ENCODE measurements around the gene MUSTN1.

Gene MUSTN1

DNA sequence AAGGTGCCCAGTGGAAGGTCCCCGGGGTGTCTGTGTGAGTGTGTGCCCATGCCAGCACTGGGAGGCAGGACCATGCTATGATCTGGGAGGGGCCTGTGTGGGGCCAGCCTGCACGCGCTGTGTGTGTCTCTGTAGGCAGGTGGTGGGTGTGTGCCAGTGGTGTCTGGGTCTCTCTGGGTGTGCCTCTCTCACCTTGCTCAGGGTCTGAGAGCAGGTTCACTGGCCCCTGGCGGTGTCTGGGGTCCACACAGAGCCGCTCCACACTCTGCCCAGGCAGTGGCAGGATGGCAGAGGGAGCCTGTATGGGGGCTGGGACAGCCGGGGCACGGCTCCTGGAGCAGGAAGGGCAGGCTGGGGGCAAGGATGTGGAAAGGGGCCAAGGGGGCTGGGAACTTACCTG lies 17.0 kb downstream of the MUSTN1 start:
- no peak for TF ChIP-seq CTCF (IDR thresholded peaks at IDR 0.05; ENCODE audit: low read depth, low read length)
- no peak overlapping the region for H3K4me3 ChIP-seq (ENCODE audit: low read depth, low read length)

- H3K4me3 ChIP-seq (ENCODE audit: low read depth, low read length): no peak overlapping the region
- no peak for TF ChIP-seq CTCF (IDR thresholded peaks at IDR 0.05; ENCODE audit: low read depth, low read length)
Observed at GRCh38 chr3:52817221-52817620, 17.6 kb downstream of the MUSTN1 start.

- H3K4me3 ChIP-seq (ENCODE audit: low read depth, low read length): no peak overlapping the region
- TF ChIP-seq CTCF (IDR thresholded peaks at IDR 0.05; ENCODE audit: low read depth, low read length): no peak
Observed at GRCh38 chr3:52816654-52817053, 18.2 kb downstream of the MUSTN1 start.

DNA sequence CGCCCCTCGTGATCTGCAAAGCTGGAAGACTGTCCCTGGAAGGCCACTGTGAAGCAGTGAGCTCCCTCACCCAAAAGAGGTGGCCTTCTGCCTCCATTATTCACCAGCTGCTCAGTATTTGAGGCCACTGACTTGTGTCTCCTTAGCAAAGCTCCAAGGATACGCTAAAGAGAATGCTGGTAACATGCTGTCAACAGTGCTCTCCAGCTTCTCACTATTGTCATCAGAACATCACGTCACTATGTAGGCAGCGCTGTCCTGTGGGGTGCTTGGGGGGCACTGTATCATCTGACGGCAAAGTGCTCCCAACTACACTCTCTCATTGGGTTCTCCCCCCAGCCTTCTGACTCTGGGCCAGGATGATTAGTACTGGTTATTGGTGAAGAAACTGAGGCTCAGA lies 18.6 kb downstream of the MUSTN1 start:
- TF ChIP-seq CTCF (IDR thresholded peaks at IDR 0.05; ENCODE audit: low read depth, low read length): no peak
- H3K4me3 ChIP-seq (ENCODE audit: low read depth, low read length): no peak overlapping the region

- no peak overlapping the region for H3K4me3 ChIP-seq (ENCODE audit: low read depth, low read length)
- TF ChIP-seq CTCF (IDR thresholded peaks at IDR 0.05; ENCODE audit: low read depth, low read length): no peak
Observed at GRCh38 chr3:52813810-52814209, 21.0 kb downstream of the MUSTN1 start.

DNA sequence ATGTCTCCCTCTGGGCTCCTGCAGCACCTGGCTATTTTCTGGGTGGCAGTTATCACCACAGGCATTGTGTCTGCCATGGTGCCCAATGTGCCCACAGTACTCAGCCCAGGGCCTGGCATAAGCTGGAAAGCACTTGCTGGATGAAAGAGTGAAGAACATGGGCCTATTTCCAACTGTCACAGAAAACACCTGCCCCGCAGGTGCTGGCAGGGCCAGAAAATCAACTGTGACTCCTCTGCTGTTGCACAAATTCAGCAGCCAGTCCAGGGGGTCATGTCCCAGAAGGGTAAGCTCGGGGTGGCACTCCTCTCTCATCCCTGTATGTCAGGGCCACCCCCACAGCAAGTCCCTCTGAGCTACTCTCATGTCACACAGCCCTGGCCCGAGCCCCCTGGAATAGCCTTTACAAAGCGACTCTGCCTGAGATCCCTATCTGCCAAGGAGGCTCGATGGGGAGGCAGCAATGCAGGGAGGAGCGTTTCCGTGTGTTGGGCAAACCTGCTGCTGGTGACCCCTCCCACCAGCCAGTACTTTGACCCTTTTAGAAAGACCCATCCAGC lies 23.3 kb downstream of the MUSTN1 start:
- no peak for TF ChIP-seq CTCF (IDR thresholded peaks at IDR 0.05; ENCODE audit: low read depth, low read length)
- H3K4me3 ChIP-seq (ENCODE audit: low read depth, low read length): no peak overlapping the region

DNA sequence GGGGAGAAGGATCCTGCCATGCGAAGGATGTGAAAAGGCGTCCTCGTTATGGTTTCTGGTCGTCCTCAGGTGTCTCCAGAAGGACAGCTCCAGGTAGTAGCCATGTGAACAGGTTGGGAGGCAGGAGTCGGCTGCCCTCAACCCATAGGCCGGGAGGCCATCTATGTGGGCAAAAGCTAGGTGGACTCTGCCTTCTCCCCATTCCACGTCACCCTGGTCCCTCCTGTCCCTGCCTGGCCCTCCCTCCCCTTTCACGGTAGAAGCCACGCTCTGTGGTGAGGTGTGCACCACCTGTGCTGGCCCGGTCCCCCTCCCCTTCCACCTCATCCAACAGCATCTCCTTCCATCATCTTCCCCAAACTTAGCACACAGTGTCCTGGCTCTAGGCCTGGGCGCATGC lies 23.9 kb downstream of the MUSTN1 start:
- no peak for TF ChIP-seq CTCF (IDR thresholded peaks at IDR 0.05; ENCODE audit: low read depth, low read length)
- no peak overlapping the region for H3K4me3 ChIP-seq (ENCODE audit: low read depth, low read length)

Measured in WI38 (cell line).